Esophagus squamous epithelium (tissue), 5 donors: Measurements from ENCODE around the gene F7. TPM values are rescaled to one million over a fixed set of nuclear protein-coding genes. Genes with fewer than 3 reads are reported as not detected.

Source experiments
- DNase-seq: peaks from one replicate; lab custom pipeline; 2025; lab: John Stamatoyannopoulos, UW
- H3K27ac ChIP-seq, 4 donors: fragments of 200-600 bp; sonication (generic); one replicate each; pipeline ENCODE4 v1.5.1; 2016 to 2019; ENCODE audit warnings: mild to moderate bottlenecking in 1 of 4
- H3K27me3 ChIP-seq, 4 donors: fragments of 200-600 bp; sonication (generic); 1 replicate in 3 of 4; 2 replicates in 1 of 4; pipeline versions ENCODE4 v1.5.1 to v1.6.0; 2017 to 2021; ENCODE audit warnings: antibody characterized with exemption in 1 of 4
- H3K36me3 ChIP-seq, 3 donors: fragments of 200-600 bp; sonication (generic); one replicate each; pipeline ENCODE4 v1.5.1; 2016 to 2019
- H3K4me1 ChIP-seq, 3 donors: fragments of 200-600 bp; sonication (generic); one replicate each; pipeline ENCODE4 v1.5.1; 2017 to 2019
- H3K4me3 ChIP-seq, 4 donors: fragments of 200-600 bp; sonication (generic); 1 replicate in 3 of 4; 2 replicates in 1 of 4; pipeline ENCODE4 v1.5.1; 2016 to 2019; ENCODE audit warnings: mild to moderate bottlenecking in 2 of 4, moderate library complexity in 1 of 4
- H3K9me3 ChIP-seq, 3 donors: fragments of 200-600 bp; sonication (generic); one replicate each; pipeline ENCODE4 v1.5.1; 2016 to 2019
- CTCF ChIP-seq, 6 experiments: fragments of 450-650 bp in 4 of 6; fragments of 200-600 bp in 2 of 6; sonication (generic) in 2 of 6; IDR thresholded peaks; one replicate each; pipeline ENCODE4 v1.5.1; 2016 to 2019; ENCODE audit warnings: antibody characterized with exemption in 6 of 6, mild to moderate bottlenecking in 4 of 6, moderate library complexity in 4 of 6
- POLR2A ChIP-seq, 4 donors: fragments of 450-650 bp; IDR thresholded peaks; one replicate each; pipeline ENCODE4 v1.6.1; 2017; ENCODE audit warnings: antibody characterized with exemption in 4 of 4, mild to moderate bottlenecking in 4 of 4, moderate library complexity in 3 of 4
- WGBS, 2 donors: methylation state at CpG; one replicate each; pipeline ENCODE4 v1.1.5; 2018; 5-methylcytosine and 5-hydroxymethylcytosine counted together
- intact Hi-C: fragments of 100-400 bp; cut with DNase I; formaldehyde crosslinking; loops from one replicate; pipeline ENCODE4 v1.15.0; 2022
- total RNA-seq, 4 donors: library from RNA; depleted of rRNA; stranded (reverse); fragments of >200 nt; gene quantifications; one replicate each; pipeline ENCODE4 v1.1.0, GENCODE V29; 2016
- donor health status: DM: yes; HTN: yes; CAD: no.

The F7 gene
- total RNA-seq, 4 donors from 2014 or later, result not detected

- Histone ChIP-seq H3K27ac (peak overlapping the region; percentile 49 to 80 (median 73)), H3K27me3 (peaks cover 0 to 23% (median 0%) of the 10 kb centered on the region in 4 donors), H3K36me3 (no peaks in the 10 kb centered on the region), H3K9me3 (no peaks in the 10 kb centered on the region), H3K4me3 (peak overlapping the region; percentile 29 to 68 (median 50)), H3K4me1 (peaks cover 12 to 26% (median 15%) of the 10 kb centered on the region in 3 donors)
- 8 to 18% methylated on average over 9 to 17 of the region's 76 CpGs for WGBS, 2 donors
- peak; percentile 35 for DNase-seq
- intact Hi-C loops, result loop anchor here (5.0 kb wide), 1 partner anchor 212 kb away; no protein-coding TSS in a partner anchor
- TF ChIP-seq POLR2A (IDR thresholded peaks at IDR 0.05) (peak in 1 of 4 donors; percentile 17), CTCF (IDR thresholded peaks at IDR 0.05) (no peak)
Measured at GRCh38 chr13:113153810-113154748, 48.5 kb downstream of the F7 start.

GRCh38 chr13:113155201-113155600 lies 49.6 kb downstream of the F7 start:
- H3K27ac ChIP-seq, result no peak overlapping the region
- H3K4me1 ChIP-seq, result peaks cover 12 to 26% (median 15%) of the 10 kb centered on the region in 3 donors
- no peak overlapping the region for H3K4me3 ChIP-seq
- peaks cover 0 to 34% (median 0%) of the 10 kb centered on the region in 4 donors for H3K27me3 ChIP-seq
- no peaks in the 10 kb centered on the region for H3K36me3 ChIP-seq
- no peak for TF ChIP-seq POLR2A (IDR thresholded peaks at IDR 0.05)
- no peak for TF ChIP-seq CTCF (IDR thresholded peaks at IDR 0.05)
- H3K9me3 ChIP-seq, result no peaks in the 10 kb centered on the region
- intact Hi-C loops, result no loop called here
- no peak for DNase-seq
- 79 to 82% methylated on average over 3 of the region's 3 CpGs for WGBS, 2 donors

- H3K27ac ChIP-seq, result no peak overlapping the region
- intact Hi-C loops, result no loop called here
- peaks cover 12 to 26% (median 15%) of the 10 kb centered on the region in 3 donors for H3K4me1 ChIP-seq
- H3K36me3 ChIP-seq, result no peaks in the 10 kb centered on the region
- no peak overlapping the region for H3K4me3 ChIP-seq
- DNase-seq, result no peak
- no peaks in the 10 kb centered on the region for H3K9me3 ChIP-seq
- 86% methylated on average over 9 of the region's 9 CpGs for WGBS, 2 donors
- H3K27me3 ChIP-seq, result peaks cover 0 to 44% (median 1%) of the 10 kb centered on the region in 4 donors
- TF ChIP-seq CTCF (IDR thresholded peaks at IDR 0.05) (no peak), POLR2A (IDR thresholded peaks at IDR 0.05) (no peak)
Measured at GRCh38 chr13:113155982-113156655, 50.5 kb downstream of the F7 start.

GRCh38 chr13:113157206-113157928 lies 51.8 kb downstream of the F7 start:
- H3K9me3 ChIP-seq, result no peaks in the 10 kb centered on the region
- TF ChIP-seq CTCF (IDR thresholded peaks at IDR 0.05) (no peak), POLR2A (IDR thresholded peaks at IDR 0.05) (no peak)
- peaks cover 0 to 41% (median 1%) of the 10 kb centered on the region in 4 donors for H3K27me3 ChIP-seq
- no peaks in the 10 kb centered on the region for H3K36me3 ChIP-seq
- no peak overlapping the region for H3K27ac ChIP-seq
- 66 to 70% methylated on average over 12 of the region's 12 CpGs for WGBS, 2 donors
- peaks cover 11 to 20% (median 12%) of the 10 kb centered on the region in 3 donors for H3K4me1 ChIP-seq
- H3K4me3 ChIP-seq, result no peak overlapping the region
- intact Hi-C loops, result no loop called here
- no peak for DNase-seq
